Adrenal gland (tissue), 12 donors: ENCODE measurements around the gene TTC34. TPM values are rescaled to one million over a fixed set of nuclear protein-coding genes. Genes with fewer than 3 reads are reported as not detected.
A peak's percentile ranks its signal among the peaks of the same experiment; 100 is the strongest.
"Not testable (repeated sequence)": the region's sequence is repeated elsewhere in the genome, so short reads cannot be mapped to it uniquely, and the experiment has no call there.

Experiments used
- DNase-seq, 7 donors: peaks; one replicate each; pipeline ENCODE4 v3.0.0-alpha.2; 2019 to 2020
- H3K27ac ChIP-seq, 5 donors: fragments of 200-600 bp; sonication (generic) in 4 of 5; 1 replicate in 3 of 5; 2 replicates in 2 of 5; pipeline versions ENCODE4 v1.5.1 to v1.8.0; 2016 to 2020; ENCODE audit warnings: mild to moderate bottlenecking in 1 of 5
- H3K27me3 ChIP-seq: fragments of 200-600 bp; 2 replicates; pipeline ENCODE4 v1.8.0; 2021
- H3K36me3 ChIP-seq, 2 donors: fragments of 200-600 bp; replicated peaks in 1 of 2; 1 replicate in 1 of 2; 2 replicates in 1 of 2; pipeline versions ENCODE4 v1.5.1 to v1.8.0; 2018 to 2022
- H3K4me1 ChIP-seq, 2 donors: fragments of 200-600 bp; replicated peaks in 1 of 2; 1 replicate in 1 of 2; 2 replicates in 1 of 2; pipeline versions ENCODE4 v1.5.1 to v1.8.0; 2018 to 2021
- H3K4me3 ChIP-seq, 4 donors: fragments of 200-600 bp; sonication (generic) in 3 of 4; one replicate each; pipeline ENCODE4 v1.5.1; 2016 to 2018
- H3K9me3 ChIP-seq, 3 donors: fragments of 200-600 bp; sonication (generic) in 1 of 3; replicated peaks in 1 of 3; 1 replicate in 2 of 3; 2 replicates in 1 of 3; pipeline versions ENCODE4 v1.5.1 to v1.8.0; 2016 to 2021
- WGBS, 4 donors: extraction: QIAGEN DNeasy Blood & Tissue Kit in 2 of 4; methylation state at CpG; one replicate each; pipeline versions ENCODE4 v1.1.5 to v1.1.7; 2013 to 2017; 5-methylcytosine and 5-hydroxymethylcytosine counted together
- intact Hi-C, 2 donors: fragments of 100-400 bp; cut with DNase I; formaldehyde crosslinking; loops; one replicate each; pipeline versions ENCODE4 v1.14.1 to v1.15.0; 2022 to 2023
- polyA plus RNA-seq, 3 donors: library from polyadenylated mRNA; stranded (reverse); fragments of 200-250 nt in 2 of 3; fragments of 350-450 nt in 1 of 3; fragmentation: Illumina TruSeq in 1 of 3; extraction: RNeasy Lipid Tissue Mini Kit (QIAGEN cat#74804) in 1 of 3; gene quantifications; one replicate each; pipeline ENCODE4 v1.2.3, GENCODE V29; 2013 to 2014
- total RNA-seq, 9 donors: library from RNA; depleted of rRNA in 4 of 9; stranded (reverse); fragments of >200 nt in 4 of 9; fragments of 120-200 nt in 1 of 9; fragmentation: NEBNext Ultra II Directional in 1 of 9; extraction: Animal tissue kit (Norgen Biotek cat#: 25700) in 1 of 9; gene quantifications; one replicate each; pipeline versions ENCODE4 v1.1.0 to v1.2.4, GENCODE V29; 2013 to 2023
- donor health status: healthy with polysubstance abuse.
- donor health status: Bipolar disorder and iron deficiency.
- donor health status: DM: yes; HTN: yes; CAD: no.
- donor health status: DM: no; HTN: no; CAD: no.
- donor health status: DM: no; HTN: no; CAD: no.
- donor health status: DM: yes; HTN: yes; CAD: no.

TTC34 gene
- total and polyA plus RNA-seq, 12 donors: 0.12 to 1.9 (median 0.47) TPM

DNA sequence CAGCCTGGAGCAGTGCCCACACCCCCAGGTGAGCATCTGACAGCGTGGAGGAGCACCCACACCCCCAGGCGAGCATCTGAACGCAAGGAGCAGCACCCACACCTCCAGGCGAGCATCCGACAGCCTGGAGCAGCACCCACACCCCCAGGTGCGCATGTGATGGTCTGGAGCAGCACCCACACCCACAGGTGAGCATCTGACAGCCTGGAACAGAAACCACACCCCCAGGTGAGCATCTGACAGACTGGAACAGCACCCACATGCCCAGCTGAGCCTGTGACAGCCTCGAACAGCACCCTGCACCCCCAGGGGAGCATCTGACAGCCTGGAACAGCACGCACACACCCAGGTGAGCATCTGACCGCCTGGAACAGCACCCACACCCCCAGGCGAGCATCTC is 46.9 kb downstream of the TTC34 start:
- intact Hi-C loops, DNase-seq, H3K36me3 ChIP-seq, H3K27ac ChIP-seq, H3K27me3 ChIP-seq, H3K9me3 ChIP-seq, H3K4me1 ChIP-seq, H3K4me3 ChIP-seq: not testable (repeated sequence)
- WGBS, 4 donors: 18 to 33% methylated on average over 5 to 6 of the region's 10 CpGs; no CpG with 5 or more reads in 2 of the 4 donors

DNA sequence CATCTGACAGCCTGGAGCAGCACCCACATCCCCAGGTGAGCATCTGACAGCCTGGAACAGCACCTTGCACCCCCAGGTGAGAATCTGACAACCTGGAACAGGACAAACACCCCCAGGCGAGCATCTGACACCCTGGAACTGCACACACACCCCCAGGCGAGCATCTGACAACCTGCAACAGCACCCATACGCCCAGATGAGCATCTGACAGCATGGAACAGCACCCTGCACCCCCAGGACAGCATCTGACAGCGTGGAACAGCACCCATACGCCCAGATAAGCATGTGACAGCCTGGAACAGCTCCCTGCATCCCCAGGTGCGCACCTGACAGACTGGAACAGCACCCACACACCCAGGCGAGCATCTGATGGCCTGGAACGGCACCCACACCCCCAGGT is 49.0 kb downstream of the TTC34 start:
- DNase-seq, H3K4me1 ChIP-seq, H3K4me3 ChIP-seq, H3K27ac ChIP-seq, H3K36me3 ChIP-seq, H3K9me3 ChIP-seq, intact Hi-C loops, H3K27me3 ChIP-seq: not testable (repeated sequence)
- 14 to 26% (median 19%) methylated on average over 2 to 8 of the region's 8 CpGs for WGBS, 4 donors

DNA sequence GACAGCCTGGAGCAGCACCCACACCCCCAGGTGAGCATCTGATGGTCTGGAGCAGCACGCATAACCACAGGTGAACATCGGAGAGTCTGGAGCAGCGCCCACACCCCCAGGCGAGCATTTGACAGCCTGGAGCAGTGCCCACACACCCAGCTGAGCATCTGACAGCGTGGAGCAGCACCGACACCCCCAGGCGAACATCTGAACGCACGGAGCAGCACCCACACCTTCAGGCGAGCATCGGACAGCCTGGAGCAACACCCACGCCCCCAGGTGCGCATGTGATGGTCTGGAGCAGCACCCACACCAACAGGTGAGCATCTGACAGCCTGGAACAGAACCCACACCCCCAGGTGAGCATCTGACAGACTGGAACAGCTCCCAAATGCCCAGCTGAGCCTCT is 49.6 kb downstream of the TTC34 start:
- 44 to 60% (median 50%) methylated on average over 4 to 13 of the region's 13 CpGs; no CpG with 5 or more reads in 1 of the 4 donors for WGBS, 4 donors
- H3K27ac ChIP-seq, DNase-seq, H3K27me3 ChIP-seq, H3K4me1 ChIP-seq, H3K9me3 ChIP-seq, H3K4me3 ChIP-seq, intact Hi-C loops, H3K36me3 ChIP-seq: not testable (repeated sequence)

DNA sequence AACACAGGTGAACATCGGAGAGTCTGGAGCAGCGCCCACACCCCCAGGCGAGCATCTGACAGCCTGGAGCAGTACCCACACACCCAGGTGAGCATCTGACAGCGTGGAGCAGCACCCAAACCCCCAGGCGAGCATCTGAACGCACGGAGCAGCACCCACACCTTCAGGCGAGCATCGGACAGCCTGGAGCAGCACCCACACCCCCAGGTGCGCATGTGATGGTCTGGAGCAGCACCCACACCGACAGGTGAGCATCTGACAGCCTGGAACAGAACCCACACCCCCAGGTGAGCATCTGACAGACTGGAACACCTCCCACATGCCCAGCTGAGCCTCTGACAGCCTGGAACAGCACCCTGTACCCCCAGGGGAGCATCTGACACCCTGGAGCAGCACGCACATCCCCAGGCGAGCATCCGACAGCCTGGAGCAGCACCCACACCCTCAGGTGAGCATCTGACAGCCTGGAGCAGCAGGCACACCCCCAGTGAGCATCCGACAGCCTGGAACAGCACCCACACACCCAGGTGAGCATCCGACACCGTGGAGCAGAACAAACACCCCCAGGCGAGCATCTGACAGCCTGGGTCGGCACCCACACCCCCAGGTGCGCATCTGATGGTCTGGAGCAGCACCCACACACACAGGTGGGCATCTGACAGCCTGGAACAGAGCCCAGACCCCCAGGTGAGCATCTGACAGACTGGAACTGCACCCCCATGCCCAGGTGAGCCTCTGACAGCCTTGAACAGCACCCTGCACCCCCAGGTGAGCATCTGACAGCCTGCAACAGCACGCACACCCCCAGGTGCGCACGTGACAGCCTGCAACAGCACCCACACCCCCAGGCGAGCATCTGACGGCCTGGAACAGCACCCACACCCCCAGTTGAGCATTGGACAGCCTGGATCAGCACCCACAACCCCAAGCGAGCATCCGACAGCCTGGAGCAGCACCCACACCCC is 50.4 kb downstream of the TTC34 start:
- H3K27ac ChIP-seq, DNase-seq, H3K36me3 ChIP-seq, H3K4me1 ChIP-seq, H3K4me3 ChIP-seq, intact Hi-C loops, H3K9me3 ChIP-seq, H3K27me3 ChIP-seq: not testable (repeated sequence)
- WGBS, 4 donors: 40 to 50% (median 46%) methylated on average over 2 to 27 of the region's 27 CpGs; no CpG with 5 or more reads in 1 of the 4 donors

DNA sequence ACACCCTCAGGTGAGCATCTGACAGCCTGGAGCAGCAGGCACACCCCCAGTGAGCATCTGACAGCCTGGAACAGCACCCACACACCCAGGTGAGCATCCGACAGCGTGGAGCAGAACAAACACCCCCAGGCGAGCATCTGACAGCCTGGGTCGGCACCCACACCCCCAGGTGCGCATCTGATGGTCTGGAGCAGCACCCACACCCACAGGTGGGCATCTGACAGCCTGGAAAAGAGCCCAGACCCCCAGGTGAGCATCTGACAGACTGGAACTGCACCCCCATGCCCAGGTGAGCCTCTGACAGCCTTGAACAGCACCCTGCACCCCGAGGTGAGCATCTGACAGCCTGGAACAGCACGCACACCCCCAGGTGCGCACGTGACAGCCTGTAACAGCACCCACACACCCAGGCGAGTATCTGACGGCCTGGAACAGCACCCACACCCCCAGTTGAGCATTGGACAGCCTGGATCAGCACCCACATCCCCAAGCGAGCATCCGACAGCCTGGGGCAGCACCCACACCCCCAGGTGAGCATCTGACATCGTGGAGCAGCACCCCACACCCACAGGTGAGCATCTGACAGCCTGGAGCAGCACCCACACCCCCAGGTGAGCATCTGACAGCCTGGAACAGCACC is 51.3 kb downstream of the TTC34 start:
- H3K27ac ChIP-seq, H3K36me3 ChIP-seq, H3K27me3 ChIP-seq, intact Hi-C loops, DNase-seq, H3K9me3 ChIP-seq, H3K4me3 ChIP-seq, H3K4me1 ChIP-seq: not testable (repeated sequence)
- WGBS, 4 donors: 39 to 51% (median 45%) methylated on average over 3 to 14 of the region's 14 CpGs

DNA sequence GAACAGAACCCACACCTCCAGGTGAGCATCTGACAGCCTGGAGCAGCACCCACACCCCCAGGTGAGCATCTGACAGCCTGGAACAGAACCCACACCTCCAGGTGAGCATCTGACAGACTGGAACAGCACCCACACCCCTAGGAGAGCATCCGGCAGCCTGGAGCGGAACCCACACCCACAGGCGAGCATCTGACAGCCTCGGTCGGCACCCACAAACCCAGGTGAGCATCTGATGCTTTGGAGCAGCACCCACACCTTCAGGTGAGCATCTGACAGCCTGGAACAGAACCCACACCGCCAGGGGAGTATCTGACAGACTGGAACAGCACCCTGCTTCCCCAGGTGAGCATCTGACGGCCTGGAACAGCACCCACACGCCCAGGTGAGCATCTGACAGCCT is 52.9 kb downstream of the TTC34 start:
- intact Hi-C loops, H3K9me3 ChIP-seq, H3K36me3 ChIP-seq, H3K4me3 ChIP-seq, H3K27me3 ChIP-seq, H3K27ac ChIP-seq, H3K4me1 ChIP-seq, DNase-seq: not testable (repeated sequence)
- 0 to 57% (median 33%) methylated on average over 2 to 7 of the region's 8 CpGs for WGBS, 4 donors

DNA sequence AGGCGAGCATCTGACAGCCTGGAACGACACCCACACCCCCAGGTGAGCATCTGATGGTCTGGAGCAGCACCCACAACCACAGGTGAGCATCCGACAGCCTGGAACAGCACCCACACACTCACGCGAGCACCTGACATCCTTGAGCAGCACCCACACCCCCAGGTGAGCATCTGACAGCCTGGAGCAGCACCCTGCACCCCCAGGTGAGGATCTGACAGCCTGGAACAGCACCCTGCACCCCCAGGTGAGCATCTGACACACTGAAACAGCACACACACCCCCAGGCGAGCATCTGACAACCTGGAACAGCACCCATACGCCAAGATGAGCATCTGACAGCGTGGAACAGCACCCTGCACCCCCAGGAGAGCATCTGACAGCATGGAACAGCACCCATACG is 106.7 kb downstream of the TTC34 start:
- intact Hi-C loops, H3K27me3 ChIP-seq, H3K4me1 ChIP-seq, H3K27ac ChIP-seq, DNase-seq, H3K4me3 ChIP-seq, H3K9me3 ChIP-seq, H3K36me3 ChIP-seq: not testable (repeated sequence)
- WGBS, 4 donors: 29 to 38% methylated on average over 3 to 5 of the region's 9 CpGs; no CpG with 5 or more reads in 2 of the 4 donors

DNA sequence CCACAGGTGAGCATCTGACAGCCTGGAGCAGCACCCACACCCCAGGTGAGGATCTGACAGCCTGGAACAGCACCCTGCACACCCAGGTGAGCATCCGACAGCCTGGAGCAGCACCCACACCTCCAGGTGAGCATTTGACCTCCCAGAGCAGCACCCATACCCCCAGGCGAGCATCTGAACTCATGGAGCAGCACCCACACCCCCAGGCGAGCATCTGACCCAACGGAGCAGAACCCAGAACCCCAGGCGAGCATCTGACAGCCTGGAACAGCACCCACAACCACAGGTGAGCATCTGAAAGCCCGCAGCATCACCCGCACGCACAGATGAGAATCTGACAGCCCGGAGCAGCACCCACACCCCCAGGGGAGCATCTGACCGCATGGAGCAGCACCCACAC is 111.3 kb downstream of the TTC34 start:
- H3K4me1 ChIP-seq, H3K36me3 ChIP-seq, H3K4me3 ChIP-seq, H3K27ac ChIP-seq, intact Hi-C loops, DNase-seq, H3K27me3 ChIP-seq, H3K9me3 ChIP-seq: not testable (repeated sequence)
- 28 to 39% methylated on average over 4 to 5 of the region's 10 CpGs; no CpG with 5 or more reads in 2 of the 4 donors for WGBS, 4 donors

DNA sequence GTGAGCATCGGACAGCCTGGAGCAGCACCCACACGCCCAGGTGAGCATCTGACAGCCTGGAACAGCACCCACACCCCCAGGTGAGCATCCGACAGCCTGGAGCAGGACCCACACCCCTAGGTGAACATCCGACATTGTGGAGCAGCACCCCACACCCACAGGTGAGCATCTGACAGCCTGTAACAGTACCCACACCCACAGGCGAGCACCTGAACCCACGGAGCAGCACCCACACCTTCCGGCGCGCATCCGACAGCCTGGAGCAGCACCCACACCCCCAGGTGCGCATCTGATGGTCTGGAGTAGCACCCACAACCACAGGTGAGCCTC is 113.2 kb downstream of the TTC34 start:
- H3K9me3 ChIP-seq, H3K4me3 ChIP-seq, H3K36me3 ChIP-seq, H3K4me1 ChIP-seq, H3K27ac ChIP-seq, H3K27me3 ChIP-seq, intact Hi-C loops: not testable (repeated sequence)
- 33 to 80% (median 51%) methylated on average over 1 to 11 of the region's 11 CpGs for WGBS, 4 donors
- peak in 1 of 7 donors; percentile 15 for DNase-seq

DNA sequence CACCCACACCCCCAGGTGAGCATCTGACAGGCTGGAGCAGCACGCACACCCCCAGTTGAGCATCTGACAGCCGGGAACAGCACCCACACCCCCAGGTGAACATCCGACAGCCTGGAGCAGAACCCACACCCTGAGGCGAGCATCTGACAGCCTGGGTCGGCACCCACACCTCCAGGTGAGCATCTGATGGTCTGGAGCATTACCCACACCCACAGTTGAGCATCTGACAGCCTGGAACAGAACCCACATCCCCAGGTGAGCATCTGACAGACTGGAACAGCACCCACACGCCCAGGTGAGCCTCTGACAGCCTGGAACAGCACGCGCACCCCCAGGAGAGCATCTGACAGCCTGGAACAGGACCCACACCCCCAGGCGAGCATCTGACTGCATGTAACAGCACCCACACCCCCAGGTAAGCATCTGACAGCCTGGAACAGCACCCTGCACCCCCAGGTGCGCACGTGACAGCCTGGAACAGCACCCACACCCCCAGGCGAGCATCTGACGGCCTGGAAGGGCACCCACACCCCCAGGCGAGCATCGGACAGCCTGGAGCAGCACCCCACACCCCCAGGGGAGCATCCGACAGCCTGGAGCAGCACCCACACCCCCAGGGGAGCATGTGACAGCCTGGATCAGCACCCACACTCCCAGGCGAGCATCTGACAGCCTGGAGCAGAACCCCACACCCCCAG is 113.7 kb downstream of the TTC34 start:
- H3K27ac ChIP-seq, H3K27me3 ChIP-seq, H3K9me3 ChIP-seq, intact Hi-C loops, H3K4me1 ChIP-seq, H3K4me3 ChIP-seq, H3K36me3 ChIP-seq: not testable (repeated sequence)
- peak in 3 of 7 donors; percentile 19 to 32 (median 21) for DNase-seq
- 30 to 49% (median 37%) methylated on average over 8 to 14 of the region's 17 CpGs for WGBS, 4 donors
